HG02852 (cell line): ENCODE data around the gene AGK.
"Not testable (repeated sequence)": the region's sequence is repeated elsewhere in the genome, so short reads cannot be mapped to it uniquely, and the experiment has no call there.

ENCODE experiments used
- ATAC-seq: cut with Tn5 transposase; IDR thresholded peaks from one replicate; pipeline ENCODE4 v1.9.1; 2021; ENCODE audit warnings: mild to moderate bottlenecking, moderate library complexity; ENCODE audit not compliant: unreplicated experiment

AGK gene

DNA sequence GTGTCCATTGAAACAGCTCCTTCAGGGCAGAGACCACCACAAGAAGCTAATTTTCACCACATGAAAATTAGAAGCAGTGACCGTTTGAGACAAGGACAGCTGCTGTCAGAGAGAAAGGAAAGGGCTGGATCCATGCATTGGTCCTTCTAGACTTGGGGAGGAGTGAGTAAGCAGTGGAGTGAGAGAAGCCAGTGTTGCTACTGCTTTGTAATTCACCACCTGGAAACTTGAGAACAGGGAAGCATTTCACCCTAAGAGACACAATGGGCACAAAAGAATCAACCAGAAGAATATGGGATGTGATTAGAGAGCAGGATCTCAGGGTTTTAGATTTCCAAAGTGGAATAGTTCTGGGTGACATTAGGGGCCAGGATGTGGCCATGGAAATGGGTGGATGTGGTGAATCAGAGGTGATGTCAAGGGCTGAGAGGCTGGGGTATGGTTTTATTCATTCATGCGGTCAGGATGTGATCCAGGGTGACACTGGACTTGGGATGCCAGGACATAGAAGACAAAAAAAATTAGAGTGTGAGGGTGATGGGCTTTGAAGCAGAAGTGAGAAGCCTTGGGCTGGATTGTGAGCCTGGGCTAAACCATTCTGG lies 89.1 kb downstream of the AGK start:
- ATAC-seq: no peak

DNA sequence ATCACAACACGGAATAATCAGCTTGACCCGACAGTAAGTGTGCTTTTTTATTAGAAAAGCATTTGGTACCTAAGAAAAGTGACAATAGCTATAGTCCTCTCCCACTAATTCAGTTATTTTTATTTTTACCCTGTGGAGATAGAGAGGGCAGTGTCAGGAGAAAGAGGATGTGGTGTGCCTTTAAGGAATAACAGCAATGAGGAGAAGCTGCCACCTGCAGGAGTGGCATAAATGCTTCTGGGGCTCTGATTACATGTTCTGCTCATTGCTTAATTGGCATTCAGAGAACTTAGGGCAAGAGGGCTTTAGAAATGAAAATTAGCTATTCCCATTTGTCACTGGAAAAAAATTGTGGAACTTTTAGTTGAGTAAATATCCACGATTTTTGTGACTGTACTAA lies 90.7 kb downstream of the AGK start:
- ATAC-seq: no peak

DNA sequence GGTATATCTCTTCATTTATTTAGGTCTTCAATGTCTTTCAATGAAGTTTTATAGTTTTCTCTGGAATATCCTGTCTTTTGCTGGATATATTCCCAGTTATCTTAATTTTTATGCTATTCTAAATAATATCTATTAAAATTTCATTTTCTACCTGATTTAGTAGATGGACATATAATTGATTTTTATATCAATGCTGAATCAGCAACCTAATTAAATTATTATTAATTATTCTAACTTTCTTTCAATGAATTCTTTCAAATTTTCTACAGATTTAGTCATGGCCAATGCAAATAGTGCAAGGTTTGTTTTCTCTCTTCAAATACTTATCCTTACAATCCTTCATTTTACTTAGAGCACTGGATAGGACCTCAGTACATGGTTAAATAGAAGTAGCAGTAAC lies 94.0 kb downstream of the AGK start:
- no peak for ATAC-seq

DNA sequence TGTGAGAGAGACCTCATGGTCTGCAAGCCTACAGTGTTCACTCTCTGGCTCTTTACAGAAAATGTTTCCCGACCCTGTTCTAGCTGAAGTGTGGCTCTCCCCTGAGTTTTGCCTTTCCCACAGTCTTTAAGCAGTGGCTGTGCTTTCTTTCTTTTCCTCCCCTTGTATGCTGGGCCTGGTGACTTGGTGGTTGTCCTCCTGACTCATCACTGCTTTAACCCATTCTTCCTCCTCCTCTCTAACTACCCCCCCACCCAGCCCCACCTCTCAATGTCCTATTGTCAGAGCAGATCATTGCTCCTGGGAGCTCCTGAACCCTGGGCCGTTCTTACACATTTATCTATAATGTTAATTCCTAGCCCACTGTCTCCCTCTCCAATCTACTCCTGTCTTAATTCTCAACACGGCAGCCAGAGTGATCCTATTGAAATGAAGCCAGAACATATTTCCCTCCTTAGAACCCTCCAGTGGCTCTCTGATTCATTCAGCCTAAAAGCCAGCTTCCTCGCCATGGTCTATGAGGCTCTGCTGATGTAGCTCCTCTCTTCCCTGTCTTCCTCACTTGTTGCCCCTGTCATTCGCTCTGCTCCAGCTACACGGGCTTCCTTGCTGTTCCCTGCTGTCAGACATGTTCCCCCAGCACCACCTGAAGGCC lies 95.7 kb downstream of the AGK start:
- no peak for ATAC-seq

DNA sequence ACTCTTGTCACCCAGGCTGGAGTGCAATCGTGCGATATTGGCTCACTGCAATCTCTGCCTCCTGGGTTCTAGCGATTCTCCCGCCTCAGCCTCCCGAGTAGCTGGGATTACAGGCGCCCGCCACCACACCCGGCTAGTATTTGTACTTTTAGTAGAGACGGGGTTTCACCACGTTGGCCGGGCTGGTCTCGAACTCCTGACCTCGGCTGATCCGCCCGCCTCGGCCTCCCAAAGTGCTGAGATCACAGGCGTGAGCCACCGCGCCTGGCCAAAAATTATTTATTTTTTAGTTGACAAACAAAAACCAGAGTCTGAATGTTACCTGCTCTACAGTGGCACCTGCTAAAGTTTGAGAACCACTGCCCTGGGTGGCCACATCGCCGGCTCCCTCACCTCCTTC lies 96.5 kb downstream of the AGK start:
- ATAC-seq: not testable (repeated sequence)

DNA sequence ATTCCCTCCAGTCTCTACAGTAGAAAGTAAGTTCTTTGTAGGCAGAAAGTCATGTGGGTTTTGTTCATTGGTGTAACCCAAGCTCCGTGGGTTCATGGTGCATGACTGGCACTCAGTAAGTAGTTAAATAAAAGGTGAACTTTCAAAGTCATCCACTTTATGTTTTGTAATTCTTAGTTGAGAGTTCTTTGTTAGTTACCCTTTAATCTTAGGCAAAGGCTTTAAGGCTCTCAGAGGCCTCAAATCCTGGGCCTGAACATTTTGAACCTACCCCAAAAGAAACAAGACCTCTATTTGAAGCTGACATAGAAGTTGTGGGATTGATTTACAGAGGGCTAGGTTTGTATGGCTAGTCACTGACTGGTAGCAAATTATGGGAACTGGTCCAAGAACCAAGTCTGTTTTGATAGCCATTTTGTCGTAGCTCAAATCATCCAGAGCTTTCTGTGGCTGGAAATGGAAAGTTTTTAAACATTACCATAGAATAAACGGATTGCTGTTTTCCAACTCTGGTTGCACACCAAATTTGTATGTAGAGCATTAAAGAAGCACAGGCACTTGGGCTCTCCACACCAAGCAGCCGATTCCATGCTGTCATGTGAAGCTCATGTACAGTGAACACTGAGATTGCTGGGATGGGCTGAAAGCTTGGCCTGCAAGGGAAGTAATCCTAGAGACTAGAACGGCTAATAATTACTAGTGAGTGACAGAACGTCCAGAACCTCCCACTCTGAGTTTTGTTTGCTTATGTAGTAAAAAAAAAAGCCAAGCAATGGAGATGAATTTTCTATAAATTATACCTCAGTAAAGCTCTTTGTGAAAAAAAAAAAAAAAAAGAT lies 97.3 kb downstream of the AGK start:
- ATAC-seq: no peak

DNA sequence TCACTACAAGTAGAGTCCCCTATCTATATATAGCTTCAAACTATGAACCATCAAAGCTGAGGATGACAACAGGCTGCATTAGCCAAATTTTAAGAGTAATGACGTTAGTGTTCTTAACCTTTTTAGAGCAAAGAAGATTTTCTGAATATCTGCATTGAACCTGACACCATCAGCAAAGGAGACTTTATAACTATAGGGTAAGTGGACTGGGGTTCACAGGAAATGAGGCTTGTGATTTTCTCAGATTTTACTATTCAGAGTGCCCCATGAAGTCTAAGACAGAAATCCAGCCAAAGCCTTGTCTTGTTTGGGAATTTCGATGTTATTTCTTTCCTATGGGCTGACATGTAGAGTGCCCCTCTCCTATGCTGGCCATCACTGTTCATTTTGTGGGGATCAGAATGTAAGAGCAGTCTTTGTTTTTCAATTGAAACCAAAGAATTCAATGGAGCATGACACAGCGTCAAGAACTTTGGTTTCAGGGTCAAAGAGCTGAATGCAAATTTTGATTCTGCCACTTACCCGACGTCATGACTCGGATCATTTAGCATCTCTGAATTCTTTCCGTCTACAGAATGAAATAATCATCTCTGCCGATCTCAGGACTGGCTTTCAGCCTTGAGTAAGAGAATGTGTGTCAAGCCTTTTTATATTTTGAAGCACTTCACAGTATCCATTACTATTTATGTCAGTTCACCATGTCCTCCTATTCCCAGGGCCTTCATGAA lies 98.1 kb downstream of the AGK start:
- ATAC-seq: peak; percentile 64

DNA sequence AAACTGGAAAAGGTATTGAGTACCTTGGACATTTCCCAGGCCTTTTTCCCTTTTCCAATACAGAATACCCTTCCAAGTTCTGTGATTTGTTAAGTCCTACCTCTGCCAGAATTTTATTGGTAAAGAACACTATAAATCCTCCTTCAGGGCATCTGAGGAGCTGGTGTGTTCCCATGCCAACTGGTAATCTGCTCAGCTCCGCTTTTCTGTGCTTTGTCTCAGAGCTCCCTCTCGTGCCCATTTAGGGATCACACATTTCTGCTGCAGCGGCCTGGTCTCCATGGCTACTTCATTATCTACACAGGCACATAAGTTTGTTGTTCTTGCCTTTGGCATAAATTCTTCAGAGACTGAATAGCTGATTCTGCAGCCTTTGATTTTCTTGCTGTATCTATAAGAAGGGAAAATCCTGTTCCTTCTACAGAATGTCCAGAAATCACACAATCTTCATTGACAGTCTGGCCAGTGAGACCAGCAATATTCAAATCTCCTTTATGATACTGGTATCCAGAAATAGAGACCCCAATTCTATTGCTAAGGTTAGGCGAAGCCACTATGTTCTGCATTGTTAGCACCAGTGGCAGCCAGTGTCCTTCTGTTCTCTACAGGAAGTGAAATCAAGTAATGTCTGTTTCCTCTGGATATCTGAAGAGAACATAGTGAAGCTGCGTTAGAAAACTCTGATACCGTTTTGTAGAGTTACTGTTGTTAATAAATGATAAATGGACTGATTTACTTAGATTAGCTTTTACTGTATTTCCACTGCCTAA lies 98.8 kb downstream of the AGK start:
- peak; percentile 63 for ATAC-seq

DNA sequence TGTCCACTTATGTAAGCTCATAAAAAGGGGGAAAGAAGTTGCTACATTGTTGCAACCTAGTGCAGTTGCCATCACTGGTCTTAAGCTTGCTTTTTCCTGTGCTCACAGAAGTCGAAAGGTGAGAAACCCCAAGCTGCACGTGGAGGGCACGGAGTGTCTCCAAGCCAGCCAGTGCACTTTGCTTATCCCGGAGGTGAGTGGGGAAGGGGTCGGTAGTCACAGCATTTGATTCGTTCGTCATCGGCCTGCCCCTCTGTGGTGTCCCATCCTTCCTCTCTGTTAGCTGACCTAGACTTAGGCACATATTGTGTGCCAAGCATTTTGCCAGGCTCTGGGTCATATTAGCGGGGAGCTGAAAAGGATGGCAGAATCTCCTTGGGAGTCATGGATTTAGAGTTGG lies 100.2 kb downstream of the AGK start:
- ATAC-seq: no peak

DNA sequence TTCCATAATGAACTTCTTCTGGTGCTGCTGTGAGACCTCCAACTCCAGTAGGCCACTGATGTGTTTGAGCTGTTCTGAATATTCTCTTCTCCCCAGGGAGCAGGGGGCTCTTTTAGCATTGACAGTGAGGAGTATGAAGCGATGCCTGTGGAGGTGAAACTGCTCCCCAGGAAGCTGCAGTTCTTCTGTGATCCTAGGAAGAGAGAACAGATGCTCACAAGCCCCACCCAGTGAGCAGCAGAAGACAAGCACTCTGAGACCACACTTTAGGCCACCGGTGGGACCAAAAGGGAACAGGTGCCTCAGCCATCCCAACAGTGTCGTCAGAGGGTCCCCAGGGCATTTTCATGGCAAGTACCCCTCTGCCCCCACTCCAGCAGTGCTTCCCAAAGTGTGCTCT lies 101.5 kb downstream of the AGK start:
- ATAC-seq: no peak

DNA sequence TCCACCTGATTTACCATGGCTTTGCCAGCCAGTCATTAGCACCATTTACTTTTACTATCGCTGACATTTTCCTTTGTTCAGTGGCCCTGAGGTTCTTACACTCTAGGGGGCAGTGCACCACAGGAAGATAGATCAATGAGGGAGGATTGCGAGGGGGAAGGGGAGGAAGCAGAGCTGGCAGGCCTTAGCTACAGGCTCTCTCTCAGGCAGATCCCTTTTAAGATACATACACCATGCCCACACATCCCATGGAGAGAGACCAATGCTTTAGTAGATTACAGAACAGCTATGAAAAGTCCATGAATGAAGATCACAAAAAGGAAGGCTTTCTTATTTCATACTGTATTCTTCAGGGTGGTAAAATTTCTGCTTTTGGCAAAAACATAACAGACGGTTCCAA lies 103.3 kb downstream of the AGK start:
- peak; percentile 86 for ATAC-seq

DNA sequence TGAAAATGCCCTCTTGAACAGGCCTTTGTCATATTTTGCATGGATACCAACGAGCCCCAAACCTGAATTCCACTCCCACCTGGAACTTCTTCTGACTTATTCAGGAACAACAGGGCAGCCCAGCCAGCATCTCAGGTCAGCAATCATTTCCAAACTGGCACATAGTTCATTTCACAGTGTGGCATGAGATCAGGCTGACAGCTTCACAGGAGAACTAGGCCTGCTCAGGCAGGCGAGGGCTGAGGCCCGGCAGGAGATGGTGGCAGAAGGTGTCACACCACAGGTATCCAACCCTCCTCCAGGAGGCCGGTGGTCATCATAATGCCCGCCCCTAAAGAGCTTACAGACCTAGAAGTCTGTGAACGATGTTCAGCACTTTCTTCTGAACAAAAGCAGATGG lies 108.3 kb downstream of the AGK start:
- no peak for ATAC-seq

DNA sequence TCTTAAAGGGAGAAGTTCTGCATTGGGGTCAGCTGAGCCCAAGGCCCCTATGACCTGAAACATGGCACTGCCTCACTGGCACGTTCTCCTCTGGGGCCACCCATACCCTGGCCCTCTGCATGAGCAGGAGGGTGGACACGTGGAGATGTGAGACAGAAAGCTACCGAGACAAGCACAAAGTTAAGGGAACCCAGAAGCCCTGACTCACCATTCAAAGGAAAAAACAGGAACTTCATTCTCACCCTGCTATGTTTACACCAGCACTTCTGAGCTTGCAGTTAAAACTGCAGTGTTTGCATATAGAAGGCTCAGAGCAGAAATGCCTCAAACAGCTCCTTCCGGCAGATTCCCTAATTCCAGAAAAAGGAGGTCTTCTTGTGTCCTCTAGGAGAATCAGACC lies 109.0 kb downstream of the AGK start:
- no peak for ATAC-seq

DNA sequence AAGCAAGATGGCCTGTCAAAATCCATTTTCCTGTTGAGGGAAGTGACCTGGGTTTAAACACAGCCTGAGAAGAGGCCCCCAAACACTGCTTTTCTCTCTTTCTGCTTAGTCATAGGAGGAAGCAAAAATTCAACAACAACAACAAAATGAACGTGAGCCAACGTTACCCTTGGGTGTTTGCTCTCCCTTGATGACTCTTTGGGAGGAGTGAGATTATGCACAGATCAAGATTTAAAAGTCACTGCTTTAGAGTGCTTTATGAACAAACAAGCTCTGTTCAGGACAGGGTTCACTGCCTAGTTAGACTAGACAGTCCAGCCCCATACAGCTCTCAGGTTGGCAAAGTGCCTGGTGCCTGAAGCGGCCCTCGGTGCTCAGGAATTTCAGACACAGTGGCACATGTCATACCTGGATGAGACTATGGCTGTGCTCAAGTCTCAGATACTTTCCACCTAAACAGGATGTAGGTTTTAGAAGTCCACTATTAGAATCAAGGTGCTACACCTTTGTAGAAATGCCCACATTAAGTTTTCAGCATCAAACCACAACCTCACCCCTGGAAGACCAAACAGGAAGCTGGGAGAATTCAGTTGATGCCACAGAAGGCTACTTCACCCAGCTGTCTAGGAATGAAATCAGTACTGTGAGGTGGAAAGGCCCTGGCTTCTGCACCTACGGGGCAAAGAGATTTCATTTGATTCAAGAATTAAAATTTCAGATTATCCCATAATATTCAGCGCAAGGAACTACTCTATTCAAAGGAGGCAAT lies 112.1 kb downstream of the AGK start:
- ATAC-seq: no peak

DNA sequence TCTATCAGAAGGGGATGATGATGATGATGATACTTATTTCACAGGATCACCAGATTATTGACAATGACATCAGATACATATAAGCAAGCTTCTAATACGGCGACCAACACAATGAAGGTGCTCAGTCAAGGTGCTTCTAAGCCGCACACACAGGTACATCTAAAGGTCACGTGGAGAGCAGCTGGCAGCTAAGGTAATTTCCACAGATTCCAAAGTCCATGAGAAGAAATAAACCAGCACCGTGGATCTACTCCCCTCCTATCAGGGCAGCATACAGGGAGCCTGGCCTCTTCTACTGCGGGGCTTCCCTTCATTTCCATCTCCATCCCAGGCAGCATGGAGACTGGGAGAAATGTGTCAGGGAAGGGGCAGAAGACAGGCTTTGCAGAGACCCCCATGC lies 113.2 kb downstream of the AGK start:
- no peak for ATAC-seq

DNA sequence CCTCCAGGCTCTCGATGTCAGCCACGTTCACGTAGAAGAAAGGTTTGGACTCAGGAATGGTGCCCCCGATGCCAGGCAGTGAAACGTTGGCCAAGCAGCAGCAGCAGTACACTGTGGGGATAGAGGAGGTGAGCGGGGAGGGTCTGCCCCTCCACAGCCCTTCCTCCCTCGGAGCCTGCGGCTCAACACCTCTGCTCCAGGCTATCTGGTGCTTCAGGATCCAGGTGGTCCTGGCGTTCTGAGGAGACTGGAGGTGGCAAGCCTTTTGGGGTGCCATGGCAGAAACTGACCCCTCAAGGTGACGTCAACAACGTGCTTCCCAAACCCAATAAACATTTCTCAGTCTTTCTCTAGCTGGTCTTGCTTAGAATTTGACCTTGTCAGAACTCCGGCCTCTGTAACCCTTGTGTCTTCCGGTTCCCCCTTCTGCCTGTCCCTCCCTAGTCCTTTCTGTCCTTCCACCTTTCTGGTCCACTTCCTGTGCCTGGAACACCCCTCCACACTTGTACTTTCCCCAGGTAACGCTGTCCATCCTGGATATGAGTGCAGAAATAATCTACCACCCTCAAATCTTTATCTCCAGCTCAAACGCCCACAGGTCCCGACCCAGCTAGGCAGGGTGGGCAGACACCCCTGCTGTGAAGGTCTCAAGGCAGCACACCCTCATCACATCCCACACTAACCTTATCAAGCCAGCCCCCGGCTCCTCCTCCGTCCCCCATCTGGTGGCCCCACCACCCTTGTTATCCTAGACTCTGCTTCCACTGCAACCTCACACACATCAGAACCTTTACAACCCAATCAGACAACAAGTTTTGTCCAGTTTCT lies 114.2 kb downstream of the AGK start:
- no peak for ATAC-seq

DNA sequence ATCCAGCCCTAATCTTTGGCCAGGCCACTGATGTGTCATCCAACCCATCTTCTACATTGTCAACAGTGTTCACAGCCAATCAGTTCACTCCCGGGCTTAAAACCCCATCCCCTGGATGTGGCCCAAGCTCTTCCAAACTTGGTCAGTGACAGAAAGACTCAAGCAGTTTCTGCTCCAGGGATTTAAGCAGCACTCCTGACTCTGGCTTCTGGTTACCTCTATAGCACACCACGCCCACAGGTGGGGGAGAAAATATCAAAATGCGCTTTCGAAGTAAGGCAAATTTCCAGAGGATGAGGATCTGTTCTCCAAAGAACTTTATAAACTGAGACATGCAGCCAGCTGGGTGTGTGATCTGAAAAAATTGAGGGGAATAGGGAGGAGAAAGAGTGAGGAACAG lies 114.9 kb downstream of the AGK start:
- ATAC-seq: no peak

DNA sequence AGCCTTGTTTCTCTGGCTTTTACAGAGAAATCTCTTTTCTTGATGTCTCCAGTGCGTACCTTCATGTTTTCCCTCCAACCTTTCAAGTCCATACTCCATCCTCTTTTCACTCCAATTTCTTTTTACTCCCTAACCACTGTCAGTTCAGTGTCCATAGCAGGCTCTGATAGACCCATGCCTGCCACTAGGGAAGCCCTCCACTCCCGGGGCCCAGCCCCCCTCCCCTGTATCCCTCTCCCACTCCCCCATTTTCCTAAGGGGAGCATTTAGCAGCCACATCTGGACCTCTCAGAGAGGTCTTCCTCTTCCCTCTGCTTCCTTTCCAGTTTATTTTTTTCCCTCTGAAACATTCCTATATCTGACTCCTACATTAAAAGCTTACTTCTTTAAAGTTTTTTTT lies 117.6 kb downstream of the AGK start:
- ATAC-seq: no peak
